H1 (cell line): ENCODE measurements around the gene AURKAIP1. TPM values are rescaled to one million over a fixed set of nuclear protein-coding genes. Genes with fewer than 3 reads are reported as not detected.

Experiments
- CTCF ChIA-PET: fragments of 300-600 bp; sonication (Branson Sonifier 250); formaldehyde crosslinking; loops from one replicate; lab custom pipeline; 2021; ENCODE audit not compliant: partially characterized antibody; lab: Charles Lee
- POLR2A ChIA-PET: fragments of 300-600 bp; sonication (Branson Sonifier 250); formaldehyde crosslinking; loops from one replicate; lab custom pipeline; 2021; ENCODE audit warnings: inconsistent platforms; ENCODE audit not compliant: partially characterized antibody; lab: Charles Lee
- DNase-seq, 2 experiments: peaks; one replicate each; pipeline versions ENCODE4 v3.0.0 to v3.0.0-alpha.2; 2010 to 2022; ENCODE audit warnings: low spot score in 2 of 2, low read depth in 1 of 2, mixed read lengths in 1 of 2
- FAIRE-seq: peaks from 2 replicates; lab custom pipeline; 2011; peaks lifted over from hg19 to GRCh38; lab: Jason Lieb, UNC
- H2AFZ ChIP-seq: 2 replicates; pipeline ENCODE4 v1.8.1; 2012; ENCODE audit warnings: low read length, inconsistent platforms
- H2AK5ac ChIP-seq: 2 replicates; pipeline ENCODE4 v1.6.1; 2013; ENCODE audit warnings: low read depth, low read length
- H2BK120ac ChIP-seq: replicated peaks from 2 replicates; pipeline ENCODE3; 2013; ENCODE audit warnings: low read depth, low read length, inconsistent platforms
- H2BK12ac ChIP-seq: 2 replicates; pipeline ENCODE4 v1.6.1; 2013; ENCODE audit warnings: low read depth, low read length
- H2BK15ac ChIP-seq: 2 replicates; pipeline ENCODE4 v1.6.1; 2013; ENCODE audit warnings: low read length
- H2BK20ac ChIP-seq: 2 replicates; pipeline ENCODE4 v1.6.1; 2013; ENCODE audit warnings: low read length
- H2BK5ac ChIP-seq: 2 replicates; pipeline ENCODE4 v1.6.1; 2013; ENCODE audit warnings: low read depth, low read length
- H3K14ac ChIP-seq: 2 replicates; pipeline ENCODE4 v1.6.1; 2013; ENCODE audit warnings: inconsistent platforms; ENCODE audit not compliant: insufficient read length
- H3K18ac ChIP-seq: 2 replicates; pipeline ENCODE4 v1.6.1; 2013; ENCODE audit warnings: low read length; ENCODE audit errors: extremely low read depth
- H3K23ac ChIP-seq: 2 replicates; pipeline ENCODE4 v1.6.1; 2013; ENCODE audit warnings: inconsistent platforms; ENCODE audit not compliant: insufficient read length
- H3K23me2 ChIP-seq: 2 replicates; pipeline ENCODE4 v1.6.1; 2013; ENCODE audit warnings: low read depth, low read length
- H3K27ac ChIP-seq: 2 replicates; pipeline ENCODE4 v1.6.1; 2011; ENCODE audit warnings: low read depth, low read length, inconsistent platforms
- H3K27me3 ChIP-seq, 4 experiments: replicated peaks in 1 of 4; 1 replicate in 1 of 4; 2 replicates in 3 of 4; pipeline versions ENCODE4 v1.6.1 to v1.8.1; 2011 to 2013; ENCODE audit warnings: low read length in 3 of 4, mild to moderate bottlenecking in 3 of 4, inconsistent platforms in 2 of 4, mixed read lengths in 2 of 4, moderate library complexity in 1 of 4; ENCODE audit not compliant: control insufficient read depth in 3 of 4, insufficient read depth in 3 of 4; ENCODE audit errors: extremely low read depth in 1 of 4
- H3K36me3 ChIP-seq, 4 experiments: 2 replicates each; pipeline versions ENCODE4 v1.6.1 to v1.8.1; 2011 to 2013; ENCODE audit warnings: mild to moderate bottlenecking in 4 of 4, low read length in 3 of 4, moderate library complexity in 2 of 4, control low read depth in 1 of 4, inconsistent platforms in 1 of 4; ENCODE audit not compliant: insufficient read depth in 4 of 4, control insufficient read depth in 2 of 4
- H3K4ac ChIP-seq: replicated peaks from 2 replicates; pipeline ENCODE3; 2013; ENCODE audit warnings: low read length, low read depth, mixed read lengths, inconsistent platforms; ENCODE audit not compliant: insufficient read length
- H3K4me1 ChIP-seq, 4 experiments: replicated peaks in 1 of 4; 1 replicate in 1 of 4; 2 replicates in 3 of 4; pipeline versions ENCODE4 v1.6.1 to v1.8.1; 2011 to 2013; ENCODE audit warnings: low read length in 3 of 4, inconsistent platforms in 2 of 4, mixed read lengths in 1 of 4; ENCODE audit not compliant: insufficient read depth in 4 of 4, control insufficient read depth in 3 of 4
- H3K4me2 ChIP-seq, 2 experiments: 2 replicates each; pipeline versions ENCODE4 v1.6.1 to v1.8.1; 2011 to 2013; ENCODE audit warnings: low read depth in 2 of 2, low read length in 2 of 2, control low read depth in 1 of 2, inconsistent platforms in 1 of 2, mild to moderate bottlenecking in 1 of 2; ENCODE audit not compliant: insufficient read depth in 1 of 2
- H3K4me3 ChIP-seq, 4 experiments: fragments of 200-600, 300-600 bp in 1 of 4; sonication (generic), shearing (Covaris generic), sonication (Bioruptor Twin) in 1 of 4; 2 replicates each; pipeline versions ENCODE4 v1.5.1 to v1.8.1; 2011 to 2016; ENCODE audit warnings: low read length in 4 of 4, low read depth in 3 of 4, control low read depth in 2 of 4, inconsistent platforms in 2 of 4, mild to moderate bottlenecking in 2 of 4, mixed read lengths in 1 of 4, moderate library complexity in 1 of 4; ENCODE audit not compliant: insufficient read depth in 2 of 4; ENCODE audit errors: extremely low read depth in 1 of 4
- H3K56ac ChIP-seq: replicated peaks from 2 replicates; pipeline ENCODE3; 2013; ENCODE audit warnings: low read depth, mild to moderate bottlenecking, mixed read lengths, low read length, inconsistent platforms; ENCODE audit not compliant: insufficient read length
- H3K79me1 ChIP-seq: 2 replicates; pipeline ENCODE4 v1.6.1; 2013; ENCODE audit warnings: low read depth, low read length, control low read depth
- H3K79me2 ChIP-seq, 2 experiments: 2 replicates each; pipeline versions ENCODE4 v1.6.1 to v1.8.1; 2012 to 2013; ENCODE audit warnings: low read length in 2 of 2, mild to moderate bottlenecking in 2 of 2, inconsistent platforms in 1 of 2; ENCODE audit not compliant: insufficient read depth in 2 of 2, control insufficient read depth in 1 of 2
- H3K9ac ChIP-seq, 4 experiments: replicated peaks in 1 of 4; 1 replicate in 1 of 4; 2 replicates in 3 of 4; pipeline versions ENCODE4 v1.6.1 to v1.8.1; 2011 to 2013; ENCODE audit warnings: low read depth in 3 of 4, low read length in 3 of 4, control low read depth in 2 of 4, mild to moderate bottlenecking in 2 of 4, moderate library complexity in 2 of 4, inconsistent platforms in 1 of 4; ENCODE audit errors: extremely low read depth in 1 of 4
- H3K9me3 ChIP-seq, 2 experiments: 2 replicates each; pipeline versions ENCODE4 v1.6.1 to v1.8.1; 2012 to 2013; ENCODE audit warnings: mild to moderate bottlenecking in 2 of 2, moderate library complexity in 2 of 2, control low read depth in 1 of 2, inconsistent platforms in 1 of 2, low read depth in 1 of 2, low read length in 1 of 2, mixed read lengths in 1 of 2; ENCODE audit not compliant: insufficient read depth in 2 of 2
- H4K20me1 ChIP-seq, 2 experiments: replicated peaks in 1 of 2; 2 replicates each; pipeline versions ENCODE3 to v1.8.1; 2011 to 2013; ENCODE audit warnings: inconsistent platforms in 2 of 2, low read length in 2 of 2, mild to moderate bottlenecking in 1 of 2; ENCODE audit not compliant: insufficient read depth in 2 of 2, control insufficient read depth in 1 of 2
- H4K5ac ChIP-seq: 2 replicates; pipeline ENCODE4 v1.6.1; 2013; ENCODE audit warnings: low read length, low read depth, mixed read lengths, inconsistent platforms; ENCODE audit not compliant: insufficient read length
- H4K8ac ChIP-seq: 2 replicates; pipeline ENCODE4 v1.8.0; 2013; ENCODE audit warnings: mild to moderate bottlenecking, moderate library complexity, low read length, inconsistent platforms; ENCODE audit not compliant: insufficient read depth; ENCODE audit errors: extremely low read depth
- H4K91ac ChIP-seq: replicated peaks from 2 replicates; pipeline ENCODE3; 2013; ENCODE audit warnings: low read length, mixed read lengths, inconsistent platforms; ENCODE audit not compliant: insufficient read length
- CBX5 ChIP-seq: fragments of 300-800, 300-1000 bp; sonication (generic); IDR thresholded peaks from 2 replicates; pipeline ENCODE4 v1.7.1; 2016; ENCODE audit warnings: antibody characterized with exemption, low read length, low read depth
- CHD2 ChIP-seq: IDR thresholded peaks from 2 replicates; pipeline ENCODE4 v1.6.1; 2012; ENCODE audit warnings: low read length, improper control_type of control experiment
- FOSL1 ChIP-seq: IDR thresholded peaks from 2 replicates; pipeline ENCODE4 v1.6.1; 2011; ENCODE audit warnings: mild to moderate bottlenecking, low read depth, low read length, moderate library complexity; ENCODE audit not compliant: insufficient read depth
- GTF2F1 ChIP-seq: IDR thresholded peaks from 2 replicates; pipeline ENCODE4 v1.6.1; 2012; ENCODE audit warnings: low read depth, low read length, improper control_type of control experiment, borderline replicate concordance
- HDAC6 ChIP-seq: IDR thresholded peaks from one replicate; pipeline ENCODE4 v1.7.1; 2012; ENCODE audit warnings: low read depth, mild to moderate bottlenecking, inconsistent platforms, low read length, moderate library complexity
- JUN ChIP-seq: IDR thresholded peaks from 2 replicates; pipeline ENCODE4 v1.6.1; 2011; ENCODE audit warnings: low read depth, mild to moderate bottlenecking, improper control_type of control experiment, low read length
- KDM5A ChIP-seq: fragments of 200-600 bp; IDR thresholded peaks from 2 replicates; pipeline ENCODE4 v1.7.1; 2012; ENCODE audit warnings: mild to moderate bottlenecking, low read length, inconsistent platforms, mixed read lengths
- NRF1 ChIP-seq: IDR thresholded peaks from 2 replicates; pipeline ENCODE4 v1.6.1; 2011; ENCODE audit warnings: mild to moderate bottlenecking, low read depth, low read length, improper control_type of control experiment
- POLR2A ChIP-seq, 2 experiments: IDR thresholded peaks; 1 replicate in 1 of 2; 2 replicates in 1 of 2; pipeline ENCODE4 v1.6.1; 2011; ENCODE audit warnings: low read depth in 2 of 2, low read length in 2 of 2, mild to moderate bottlenecking in 2 of 2; ENCODE audit errors: control extremely low read depth in 1 of 2
- RBBP5 ChIP-seq: IDR thresholded peaks from 2 replicates; pipeline ENCODE4 v1.7.1; 2012; ENCODE audit warnings: low read depth, mild to moderate bottlenecking, inconsistent platforms, low read length, moderate library complexity, borderline replicate concordance
- SIN3A ChIP-seq, 2 experiments: IDR thresholded peaks in 1 of 2; conservative IDR thresholded peaks in 1 of 2; 2 replicates each; pipeline ENCODE4 v1.6.1; 2011 to 2012; ENCODE audit warnings: low read length in 2 of 2, improper control_type of control experiment in 1 of 2, low read depth in 1 of 2, mild to moderate bottlenecking in 1 of 2
- SUZ12 ChIP-seq: fragments of 200-600 bp; sonication (generic); IDR thresholded peaks from 2 replicates; pipeline ENCODE4 v1.6.1; 2012; ENCODE audit warnings: mild to moderate bottlenecking, inconsistent platforms, low read length, moderate library complexity, mixed read lengths
- USF2 ChIP-seq: IDR thresholded peaks from 2 replicates; pipeline ENCODE4 v1.6.1; 2011; ENCODE audit warnings: low read length, improper control_type of control experiment
- WGBS, 2 experiments: shearing (Covaris generic) in 1 of 2; methylation state at CpG; one replicate each; pipeline versions ENCODE4 v1.1.6 to v1.1.7; 2013 to 2015; ENCODE audit warnings: low lambda C conversion rate in 2 of 2, mixed read lengths in 2 of 2, inconsistent platforms in 1 of 2, low coverage in 1 of 2, missing lambda C conversion rate in 1 of 2; ENCODE audit not compliant: insufficient replicate concordance in 2 of 2, insufficient coverage in 1 of 2, insufficient read length in 1 of 2; ENCODE audit errors: extremely low coverage in 1 of 2, missing lambda C conversion rate in 1 of 2; 5-methylcytosine and 5-hydroxymethylcytosine counted together
- polyA plus RNA-seq, 7 experiments: library from polyadenylated mRNA; depleted of rRNA in 3 of 7; stranded (reverse) in 5 of 7; unstranded in 2 of 7; fragments of >200 nt in 5 of 7; fragments of 200-250 nt in 2 of 7; gene quantifications; 1 replicate in 5 of 7; 2 replicates in 1 of 7; 4 replicates in 1 of 7; pipeline versions ENCODE4 v1.2.1 to v1.2.3, GENCODE V29; 2011 to 2013; ENCODE audit warnings: missing spikeins in 2 of 7, mixed read lengths in 2 of 7
- total RNA-seq: library from RNA; stranded (reverse); fragmentation: NEBNext Ultra II Directional; extraction: Animal tissue kit (Norgen Biotek cat#: 25700); gene quantifications from 2 replicates; pipeline ENCODE4 v1.2.1, GENCODE V29; 2021

The AURKAIP1 gene
- total and polyA plus RNA-seq, 2 of the 8 experiments (the other 6 are each of a cell fraction or from before 2014, with no cell fraction given): 87.8 to 194 TPM

- no peak overlapping the region for H3K4me3 ChIP-seq
- H3K36me3 ChIP-seq: peaks cover 2 to 32% (median 8%) of the 10 kb centered on the region in 4 experiments; a peak in 7 of 8 replicates
- no peak overlapping the region for H2AFZ ChIP-seq
- H3K4me1 ChIP-seq: no peaks in the 10 kb centered on the region; a peak in 2 of 7 replicates
- no peak overlapping the region for H3K27ac ChIP-seq
- no peak overlapping the region for H2BK120ac ChIP-seq
- no peak overlapping the region for H3K23ac ChIP-seq
- no peak overlapping the region for H3K18ac ChIP-seq
- no peak for DNase-seq
- no peak overlapping the region for H2BK15ac ChIP-seq
- H3K14ac ChIP-seq: no peak overlapping the region
- no peak overlapping the region for H3K9ac ChIP-seq
- H4K91ac ChIP-seq: no peak overlapping the region
- no peak overlapping the region for H2BK20ac ChIP-seq
- H3K4ac ChIP-seq: no peak overlapping the region
- no peak for FAIRE-seq
- H3K27me3 ChIP-seq: no peaks in the 10 kb centered on the region; a peak in 1 of 7 replicates
- H3K9me3 ChIP-seq: peaks cover 0 to 2% of the 10 kb centered on the region in 2 experiments; a peak in 1 of 4 replicates
- peaks cover 11 to 30% of the 10 kb centered on the region in 2 experiments for H4K20me1 ChIP-seq
- H4K5ac ChIP-seq: no peak overlapping the region
- H3K79me1 ChIP-seq: peaks cover 6% of the 10 kb centered on the region; the same call in 1 of the 2 replicates
- CTCF ChIA-PET: interaction anchor here (1.3 to 3.2 kb wide), 3 partner anchors 8 to 35 kb away, joined by 3 to 13 read pairs (median 3); partner anchors contain the start of gene DVL1
- H3K79me2 ChIP-seq: no peaks in the 10 kb centered on the region
- no peak overlapping the region for H2BK12ac ChIP-seq
- H3K4me2 ChIP-seq: no peak overlapping the region
- no peaks in the 10 kb centered on the region; the same call in 1 of the 2 replicates for H3K23me2 ChIP-seq
- POLR2A ChIA-PET: interaction anchor here (0.8 to 9.0 kb wide), 9 partner anchors 9 to 83 kb away, joined by 3 to 134 read pairs (median 7); partner anchors contain the start of gene DVL1
- no peak overlapping the region for H2AK5ac ChIP-seq
- H2BK5ac ChIP-seq: no peak overlapping the region
- 92% methylated on average over 7 of the region's 21 CpGs; no CpG with 5 or more reads in 1 of the 2 experiments for WGBS, 2 experiments
- H4K8ac ChIP-seq: no peak overlapping the region
- no peak overlapping the region for H3K56ac ChIP-seq
- no peak for TF ChIP-seq CBX5
- TF ChIP-seq KDM5A: no peak
- no peak for TF ChIP-seq FOSL1
- no peak for TF ChIP-seq GTF2F1
- TF ChIP-seq HDAC6: no peak
- TF ChIP-seq RBBP5: no peak
- TF ChIP-seq SUZ12: no peak
- no peak for TF ChIP-seq POLR2A (IDR thresholded peaks at IDR 0.05; ENCODE audit: control extremely low read depth in 1 of 2, low read depth in 2 of 2, low read length in 2 of 2)
- TF ChIP-seq SIN3A (conservative IDR thresholded peaks at IDR 0.05 in 1 of 2, IDR thresholded peaks at IDR 0.05 in 1 of 2; ENCODE audit: low read depth in 1 of 2, low read length in 2 of 2): no peak
- no peak for TF ChIP-seq CHD2
- TF ChIP-seq USF2: no peak
- TF ChIP-seq NRF1: no peak
- no peak for TF ChIP-seq JUN
These were observed 39.2 kb downstream of the AURKAIP1 start for GRCh38 chr1:1335792-1336248.
